Small intestine (tissue), 7 donors: ENCODE results near the gene HSPBP1. TPM values are rescaled to one million over a fixed set of nuclear protein-coding genes. Genes with fewer than 3 reads are reported as not detected.

Experiments
- DNase-seq, 2 donors: peaks; one replicate each; pipeline versions ENCODE4 v3.0.0 to v3.0.0-alpha.2; 2013
- FAIRE-seq: peaks from 2 replicates; lab custom pipeline; 2012; peaks lifted over from hg19 to GRCh38; lab: Jason Lieb, UNC
- H3K27ac ChIP-seq, 3 donors: one replicate each; pipeline ENCODE4 v1.5.1; 2013; ENCODE audit warnings: low read length in 2 of 3, mild to moderate bottlenecking in 2 of 3, control low read depth in 1 of 3, inconsistent platforms in 1 of 3, low read depth in 1 of 3, moderate library complexity in 1 of 3
- H3K27me3 ChIP-seq, 3 donors: one replicate each; pipeline ENCODE4 v1.6.1; 2013; ENCODE audit warnings: low read length in 3 of 3, inconsistent platforms in 1 of 3; ENCODE audit not compliant: control insufficient read depth in 3 of 3, insufficient read depth in 3 of 3
- H3K36me3 ChIP-seq, 3 donors: one replicate each; pipeline ENCODE4 v1.6.1; 2013; ENCODE audit warnings: low read length in 3 of 3, inconsistent platforms in 1 of 3, low read depth in 1 of 3, mild to moderate bottlenecking in 1 of 3, moderate library complexity in 1 of 3; ENCODE audit not compliant: control insufficient read depth in 3 of 3, insufficient read depth in 2 of 3
- H3K4me1 ChIP-seq, 3 donors: one replicate each; pipeline ENCODE4 v1.6.1; 2013; ENCODE audit warnings: low read length in 2 of 3, inconsistent platforms in 1 of 3, low read depth in 1 of 3, mild to moderate bottlenecking in 1 of 3, moderate library complexity in 1 of 3; ENCODE audit not compliant: control insufficient read depth in 3 of 3, insufficient read depth in 2 of 3
- H3K4me3 ChIP-seq, 3 donors: one replicate each; pipeline ENCODE4 v1.5.1; 2013; ENCODE audit warnings: low read length in 3 of 3, control low read depth in 1 of 3, inconsistent platforms in 1 of 3, low read depth in 1 of 3, mild to moderate bottlenecking in 1 of 3, moderate library complexity in 1 of 3
- H3K9me3 ChIP-seq, 2 donors: one replicate each; pipeline ENCODE4 v1.6.1; 2013; ENCODE audit warnings: low read depth in 1 of 2, low read length in 1 of 2; ENCODE audit not compliant: control insufficient read depth in 2 of 2, insufficient read depth in 1 of 2
- WGBS, 3 donors: extraction: QIAGEN DNeasy Blood & Tissue Kit; methylation state at CpG; one replicate each; pipeline ENCODE4 v1.1.7; 2013; 5-methylcytosine and 5-hydroxymethylcytosine counted together
- polyA plus RNA-seq, 4 donors: library from polyadenylated mRNA; stranded (reverse) in 3 of 4; unstranded in 1 of 4; fragments of 200-250 nt in 3 of 4; fragments of 120-200 nt in 1 of 4; gene quantifications; one replicate each; pipeline versions ENCODE4 v1.2.1 to v1.2.3, GENCODE V29; 2013
- donor health status: healthy with polysubstance abuse.
- donor health status: control.
- donor health status: control.
- donor health status: Bipolar disorder and iron deficiency.
- donor health status: healthy.

Gene HSPBP1
- polyA plus RNA-seq, 4 donors = 25.9 to 61.9 (median 31.4) TPM

DNA sequence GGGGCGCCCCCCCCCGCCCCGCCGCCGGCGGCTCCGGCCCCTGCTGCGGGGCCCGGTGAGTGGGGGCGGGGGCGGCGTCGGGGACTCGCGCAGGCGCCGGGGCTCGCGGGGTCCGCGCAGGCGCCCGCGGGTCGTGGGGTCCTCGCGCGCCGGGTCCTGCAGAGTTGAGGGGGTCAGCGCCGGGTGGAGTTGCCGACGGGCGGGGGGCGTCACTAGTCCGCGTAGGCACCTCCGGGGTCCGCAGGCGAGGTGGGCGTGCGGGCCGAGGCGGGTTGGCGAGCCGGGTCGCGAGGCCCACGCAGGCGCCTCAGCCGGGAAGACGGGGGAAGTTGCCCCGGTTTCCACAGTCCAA lies 21.5 kb downstream of the HSPBP1 start:
- Histone ChIP-seq H3K4me3 (peak overlapping the region; percentile 61 to 88 (median 77)), H3K9me3 (no peaks in the 10 kb centered on the region), H3K4me1 (peaks cover 3 to 25% (median 12%) of the 10 kb centered on the region in 3 donors), H3K36me3 (peaks cover 0 to 37% (median 0%) of the 10 kb centered on the region in 3 donors), H3K27me3 (no peaks in the 10 kb centered on the region), H3K27ac (peak overlapping the region; percentile 93 to 96 (median 93))
- WGBS, 3 donors = 0 to 1% (median 1%) methylated on average over 18 to 53 of the region's 53 CpGs
- DNase-seq (no peak), FAIRE-seq (no peak)

- no peak for FAIRE-seq
- 1 to 2% (median 2%) methylated on average over 45 to 51 of the region's 51 CpGs for WGBS, 3 donors
These were observed 22.2 kb downstream of the HSPBP1 start for GRCh38 chr19:55257461-55258420.

GRCh38 chr19:55256562-55257460 lies 23.1 kb downstream of the HSPBP1 start:
- Histone ChIP-seq H3K9me3 (no peaks in the 10 kb centered on the region), H3K36me3 (peaks cover 0 to 41% (median 0%) of the 10 kb centered on the region in 3 donors), H3K27ac (peak overlapping the region; percentile 86 to 93 (median 89)), H3K4me1 (peaks cover 3 to 27% (median 12%) of the 10 kb centered on the region in 3 donors), H3K27me3 (no peaks in the 10 kb centered on the region), H3K4me3 (peak overlapping the region; percentile 61 to 88 (median 77))
- DNase-seq (peak in 1 of 2 donors; percentile 18), FAIRE-seq (no peak)
- WGBS, 3 donors = 32 to 38% (median 36%) methylated on average over 22 of the region's 22 CpGs

More at GRCh38 chr19:55257461-55258420, 22.2 kb downstream of the HSPBP1 start:
- Histone ChIP-seq H3K9me3 (no peaks in the 10 kb centered on the region), H3K36me3 (peaks cover 0 to 44% (median 0%) of the 10 kb centered on the region in 3 donors), H3K27me3 (no peaks in the 10 kb centered on the region), H3K4me3 (peak overlapping the region; percentile 61 to 88 (median 77)), H3K4me1 (peaks cover 3 to 25% (median 12%) of the 10 kb centered on the region in 3 donors), H3K27ac (peak overlapping the region; percentile 74 to 93 (median 86))
- DNase-seq = peak; percentile 59 to 67

- Histone ChIP-seq H3K36me3 (peaks cover 0 to 51% (median 0%) of the 10 kb centered on the region in 3 donors), H3K4me3 (peak overlapping the region in 2 of 3 donors; percentile 16 to 38), H3K27me3 (no peaks in the 10 kb centered on the region), H3K4me1 (peaks cover 3 to 31% (median 12%) of the 10 kb centered on the region in 3 donors), H3K27ac (peak overlapping the region in 2 of 3 donors; percentile 82 to 89), H3K9me3 (no peaks in the 10 kb centered on the region)
- WGBS, 3 donors = 52 to 64% (median 60%) methylated on average over 17 of the region's 17 CpGs
- FAIRE-seq (no peak), DNase-seq (peak in 1 of 2 donors; percentile 13)
These were observed 24.1 kb downstream of the HSPBP1 start for GRCh38 chr19:55255618-55256423.

GRCh38 chr19:55254625-55254977 lies 25.3 kb downstream of the HSPBP1 start:
- H3K4me1 ChIP-seq = peaks cover 3 to 27% (median 12%) of the 10 kb centered on the region in 3 donors
- H3K4me3 ChIP-seq = peak overlapping the region in 2 of 3 donors; percentile 2 to 45

DNA sequence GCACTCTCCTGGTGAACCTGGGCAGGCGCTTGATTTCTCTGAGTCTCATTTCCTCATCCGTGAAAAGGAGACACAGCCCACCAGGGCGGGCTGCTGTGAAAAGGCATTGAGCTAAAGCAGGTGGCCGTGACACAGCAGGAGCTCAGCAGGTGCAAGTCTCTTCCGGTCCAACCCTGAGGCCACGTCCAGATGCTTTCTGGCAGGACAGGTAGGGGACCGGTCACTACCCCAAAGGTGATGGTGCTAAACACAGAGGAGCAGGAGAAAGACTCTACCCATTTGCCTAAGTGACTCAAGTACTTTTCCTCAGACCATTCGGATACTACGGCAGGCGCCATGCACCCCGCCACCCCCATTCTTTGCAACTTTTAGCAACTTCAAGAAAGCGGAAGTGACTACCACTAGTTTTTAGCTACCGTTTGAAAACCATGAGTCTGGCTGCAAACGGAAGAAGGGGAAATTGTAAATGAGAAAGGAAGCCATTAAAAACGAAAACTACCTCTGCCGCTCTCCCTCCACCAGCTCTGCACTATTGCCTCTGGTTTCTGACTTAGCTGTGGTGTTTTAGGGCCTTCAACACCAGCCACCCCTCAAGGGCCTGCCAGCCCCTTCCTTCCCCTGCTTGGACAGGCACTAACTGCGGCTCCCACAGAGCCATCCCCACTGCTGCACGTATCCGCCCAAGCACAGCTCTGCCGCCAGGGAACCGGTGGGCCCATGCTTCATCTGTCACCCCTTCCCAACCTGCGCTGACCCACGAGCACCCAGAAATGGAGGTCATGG lies 25.9 kb downstream of the HSPBP1 start:
- FAIRE-seq (no peak), DNase-seq (peak in 1 of 2 donors; percentile 27)
- peaks cover 0 to 66% (median 0%) of the 10 kb centered on the region in 3 donors for H3K36me3 ChIP-seq
- peaks cover 3 to 27% (median 12%) of the 10 kb centered on the region in 3 donors for H3K4me1 ChIP-seq
- H3K27ac ChIP-seq = peak overlapping the region in 2 of 3 donors; percentile 82 to 89
- 54 to 76% (median 61%) methylated on average over 23 of the region's 23 CpGs for WGBS, 3 donors
- H3K9me3 ChIP-seq = no peaks in the 10 kb centered on the region
- peak overlapping the region in 2 of 3 donors; percentile 2 to 45 for H3K4me3 ChIP-seq
- H3K27me3 ChIP-seq = no peaks in the 10 kb centered on the region

More at GRCh38 chr19:55254625-55254977, 25.3 kb downstream of the HSPBP1 start:
- peak overlapping the region in 2 of 3 donors; percentile 82 to 89 for H3K27ac ChIP-seq
- WGBS, 3 donors = 48 to 70% (median 55%) methylated on average over 6 of the region's 6 CpGs
- peaks cover 0 to 63% (median 0%) of the 10 kb centered on the region in 3 donors for H3K36me3 ChIP-seq
- FAIRE-seq (no peak), DNase-seq (no peak)
- no peaks in the 10 kb centered on the region for H3K9me3 ChIP-seq
- H3K27me3 ChIP-seq = no peaks in the 10 kb centered on the region
